Keratinocyte (primary cell): Measurements from ENCODE around the gene ITCH. TPM values are rescaled to one million over a fixed set of nuclear protein-coding genes. Genes with fewer than 3 reads are reported as not detected.

Experiments used
- DNase-seq: peaks from one replicate; pipeline ENCODE4 v3.0.0-alpha.2; 2011; ENCODE audit warnings: low read depth, missing footprints, low spot score
- FAIRE-seq: peaks from 2 replicates; lab custom pipeline; 2011; peaks lifted over from hg19 to GRCh38; lab: Jason Lieb, UNC
- H2AFZ ChIP-seq: 2 replicates; pipeline ENCODE4 v1.6.0; 2012; ENCODE audit warnings: low read length, control low read depth, inconsistent platforms; ENCODE audit not compliant: control insufficient read depth
- H3K27ac ChIP-seq: 2 replicates; pipeline ENCODE4 v1.5.1; 2011; ENCODE audit warnings: low read length; ENCODE audit not compliant: control insufficient read depth, insufficient read depth
- H3K27me3 ChIP-seq: 3 replicates; pipeline ENCODE4 v1.6.0; 2011; ENCODE audit warnings: low read length; ENCODE audit not compliant: control insufficient read depth, insufficient read depth; ENCODE audit errors: extremely low read depth
- H3K36me3 ChIP-seq, 2 experiments: 2 replicates in 1 of 2; 3 replicates in 1 of 2; pipeline ENCODE4 v1.5.1; 2011; ENCODE audit warnings: low read length in 2 of 2, mild to moderate bottlenecking in 1 of 2; ENCODE audit not compliant: control insufficient read depth in 2 of 2, insufficient read depth in 2 of 2; ENCODE audit errors: extremely low read depth in 1 of 2
- H3K4me1 ChIP-seq: 3 replicates; pipeline ENCODE4 v1.5.1; 2011; ENCODE audit warnings: low read length; ENCODE audit not compliant: control insufficient read depth, insufficient read depth; ENCODE audit errors: extremely low read depth
- H3K4me2 ChIP-seq: 3 replicates; pipeline ENCODE4 v1.6.0; 2011; ENCODE audit warnings: low read depth, low read length; ENCODE audit not compliant: control insufficient read depth, insufficient read depth; ENCODE audit errors: extremely low read depth
- H3K4me3 ChIP-seq, 3 experiments: fragments of 200-600 bp in 1 of 3; sonication (generic) in 1 of 3; 2 replicates in 2 of 3; 3 replicates in 1 of 3; pipeline ENCODE4 v1.5.1; 2011 to 2016; ENCODE audit warnings: low read length in 3 of 3, mild to moderate bottlenecking in 3 of 3, control low read depth in 2 of 3, inconsistent platforms in 1 of 3, low read depth in 1 of 3, mixed read lengths in 1 of 3, mixed run types in 1 of 3, moderate library complexity in 1 of 3; ENCODE audit not compliant: control insufficient read depth in 2 of 3, insufficient read depth in 2 of 3; ENCODE audit errors: extremely low read depth in 1 of 3
- H3K79me2 ChIP-seq: 2 replicates; pipeline ENCODE4 v1.6.0; 2012; ENCODE audit warnings: low read length; ENCODE audit not compliant: control insufficient read depth, insufficient read depth
- H3K9ac ChIP-seq: 3 replicates; pipeline ENCODE4 v1.6.0; 2011; ENCODE audit warnings: low read length; ENCODE audit not compliant: control insufficient read depth, insufficient read depth; ENCODE audit errors: extremely low read depth
- H3K9me1 ChIP-seq: 3 replicates; pipeline ENCODE4 v1.6.0; 2011; ENCODE audit warnings: low read length; ENCODE audit not compliant: control insufficient read depth, insufficient read depth; ENCODE audit errors: extremely low read depth
- H3K9me3 ChIP-seq: 2 replicates; pipeline ENCODE4 v1.5.1; 2012; ENCODE audit warnings: low read depth, low read length; ENCODE audit not compliant: control insufficient read depth
- H4K20me1 ChIP-seq: 3 replicates; pipeline ENCODE4 v1.6.0; 2011; ENCODE audit warnings: low read length; ENCODE audit not compliant: control insufficient read depth, insufficient read depth; ENCODE audit errors: extremely low read depth
- EZH2 ChIP-seq: IDR thresholded peaks from one replicate; pipeline ENCODE4 v1.6.1; 2012; ENCODE audit warnings: inconsistent platforms, mild to moderate bottlenecking, low read length, moderate library complexity
- dilution Hi-C: fragments of 300-500 bp; cut with MboI; formaldehyde crosslinking; loops from one replicate; pipeline ENCODE4 v1.7.0; 2020; ENCODE audit warnings: low sequenced_read_pairs; ENCODE audit not compliant: extremely low pct_ligation_motif_present
- polyA plus RNA-seq, 5 experiments: library from polyadenylated mRNA; depleted of rRNA in 3 of 5; stranded (reverse) in 3 of 5; stranded (forward) in 1 of 5; unstranded in 1 of 5; fragments of >200 nt; gene quantifications; 1 replicate in 1 of 5; 2 replicates in 3 of 5; 3 replicates in 1 of 5; pipeline versions ENCODE4 v1.2.1 to v1.2.3, GENCODE V29; 2011 to 2012; ENCODE audit warnings: missing spikeins in 2 of 5, low read depth in 1 of 5, low replicate concordance in 1 of 5
- TF ChIP-seq, protein P1 (sequence below), 3 experiments: IDR thresholded peaks in 1 of 3; conservative IDR thresholded peaks in 1 of 3; optimal IDR thresholded peaks in 1 of 3; 2 replicates in 2 of 3; 3 replicates in 1 of 3; pipeline versions ENCODE3 to v1.5.1; 2011; ENCODE audit warnings: low read length in 3 of 3, mild to moderate bottlenecking in 3 of 3, moderate library complexity in 2 of 3, control low read depth in 1 of 3, inconsistent platforms in 1 of 3; ENCODE audit not compliant: insufficient read depth in 2 of 3; ENCODE audit errors: extremely low read depth in 1 of 3

The ITCH gene
- polyA plus RNA-seq, 1 donor (not counting 4 experiments of a cell fraction or from before 2014, with no cell fraction given): 42.5 TPM

DNA sequence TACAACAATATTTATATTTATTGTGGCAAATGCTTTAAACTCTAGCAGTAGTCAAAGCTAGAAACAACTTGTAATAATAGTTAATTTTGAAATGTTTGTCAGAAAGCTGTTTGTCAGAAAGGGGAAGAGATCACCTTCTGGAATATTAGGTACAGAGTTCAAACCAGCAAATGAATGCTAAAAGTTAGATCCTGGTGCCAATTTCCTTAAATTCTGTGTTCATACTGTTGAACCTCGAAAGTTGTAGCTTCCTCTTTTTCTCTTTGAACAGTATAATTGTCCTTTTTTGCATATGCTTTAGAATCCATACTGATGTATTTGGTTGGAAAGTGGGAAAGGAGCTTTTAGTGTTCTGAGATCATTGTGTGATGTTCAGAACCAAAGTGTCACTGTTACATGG, 22.4 kb downstream of the ITCH start:
- Histone ChIP-seq H3K4me3 (no peak overlapping the region), H3K36me3 (peaks cover 3 to 15% of the 10 kb centered on the region in 2 experiments), H3K27ac (no peak overlapping the region), H3K79me2 (peaks cover 91% of the 10 kb centered on the region), H3K9ac (no peak overlapping the region), H3K4me1 (peaks cover 35% of the 10 kb centered on the region), H3K9me3 (no peaks in the 10 kb centered on the region), H3K27me3 (no peaks in the 10 kb centered on the region), H2AFZ (no peak overlapping the region), H3K9me1 (no peaks in the 10 kb centered on the region), H3K4me2 (no peak overlapping the region), H4K20me1 (peaks cover 17% of the 10 kb centered on the region)
- TF ChIP-seq EZH2: no peak
- TF ChIP-seq, protein P1, sequence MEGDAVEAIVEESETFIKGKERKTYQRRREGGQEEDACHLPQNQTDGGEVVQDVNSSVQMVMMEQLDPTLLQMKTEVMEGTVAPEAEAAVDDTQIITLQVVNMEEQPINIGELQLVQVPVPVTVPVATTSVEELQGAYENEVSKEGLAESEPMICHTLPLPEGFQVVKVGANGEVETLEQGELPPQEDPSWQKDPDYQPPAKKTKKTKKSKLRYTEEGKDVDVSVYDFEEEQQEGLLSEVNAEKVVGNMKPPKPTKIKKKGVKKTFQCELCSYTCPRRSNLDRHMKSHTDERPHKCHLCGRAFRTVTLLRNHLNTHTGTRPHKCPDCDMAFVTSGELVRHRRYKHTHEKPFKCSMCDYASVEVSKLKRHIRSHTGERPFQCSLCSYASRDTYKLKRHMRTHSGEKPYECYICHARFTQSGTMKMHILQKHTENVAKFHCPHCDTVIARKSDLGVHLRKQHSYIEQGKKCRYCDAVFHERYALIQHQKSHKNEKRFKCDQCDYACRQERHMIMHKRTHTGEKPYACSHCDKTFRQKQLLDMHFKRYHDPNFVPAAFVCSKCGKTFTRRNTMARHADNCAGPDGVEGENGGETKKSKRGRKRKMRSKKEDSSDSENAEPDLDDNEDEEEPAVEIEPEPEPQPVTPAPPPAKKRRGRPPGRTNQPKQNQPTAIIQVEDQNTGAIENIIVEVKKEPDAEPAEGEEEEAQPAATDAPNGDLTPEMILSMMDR (optimal IDR thresholded peaks at IDR 0.05 in 1 of 3, IDR thresholded peaks at IDR 0.05 in 1 of 3, conservative IDR thresholded peaks at IDR 0.05 in 1 of 3; ENCODE audit: extremely low read depth in 1 of 3, insufficient read depth in 2 of 3, low read length in 3 of 3): no peak
- DNase-seq (no peak), FAIRE-seq (no peak)
- dilution Hi-C loops: no loop called here

DNA sequence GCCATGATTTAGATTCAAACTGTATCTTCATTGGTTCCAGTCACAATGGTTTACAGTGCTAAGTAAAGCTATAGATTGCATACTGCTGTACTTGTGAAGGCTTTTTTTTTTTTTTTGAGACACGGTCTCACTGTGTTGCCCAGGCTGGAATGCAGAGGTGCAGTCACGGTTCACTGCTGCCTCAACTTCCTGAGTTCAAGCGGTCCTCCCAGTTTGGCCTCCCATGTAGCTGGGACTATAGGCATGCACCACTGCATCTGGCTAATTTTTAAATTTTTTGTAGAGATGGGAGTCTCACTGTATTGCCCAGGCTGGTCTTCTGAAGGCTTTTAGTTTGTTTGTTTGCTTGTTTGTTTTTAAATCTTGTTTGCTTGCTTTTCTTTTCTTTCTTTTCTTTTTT, 24.9 kb downstream of the ITCH start:
- Histone ChIP-seq H3K9ac (no peak overlapping the region), H4K20me1 (peaks cover 12% of the 10 kb centered on the region)

More for the DNA sequence above, 24.9 kb downstream of the ITCH start:
- H3K4me1 ChIP-seq: peaks cover 47% of the 10 kb centered on the region
- peaks cover 87% of the 10 kb centered on the region for H3K79me2 ChIP-seq
- DNase-seq (no peak), FAIRE-seq (no peak)
- H3K9me1 ChIP-seq: no peaks in the 10 kb centered on the region
- no peak overlapping the region for H3K4me3 ChIP-seq
- TF ChIP-seq, protein P1 (optimal IDR thresholded peaks at IDR 0.05 in 1 of 3, IDR thresholded peaks at IDR 0.05 in 1 of 3, conservative IDR thresholded peaks at IDR 0.05 in 1 of 3; ENCODE audit: extremely low read depth in 1 of 3, insufficient read depth in 2 of 3, low read length in 3 of 3): no peak
- no peak for TF ChIP-seq EZH2
- no peak overlapping the region for H3K4me2 ChIP-seq
- H3K27me3 ChIP-seq: no peaks in the 10 kb centered on the region
- H3K9me3 ChIP-seq: no peaks in the 10 kb centered on the region
- dilution Hi-C loops: no loop called here
- peaks cover 6 to 16% of the 10 kb centered on the region in 2 experiments for H3K36me3 ChIP-seq
- H3K27ac ChIP-seq: no peak overlapping the region
- H2AFZ ChIP-seq: no peak overlapping the region
